SK-N-SH treated with all-trans-retinoic acid at 6 μM for 48 hours (cell line): ENCODE measurements around the gene JAGN1.

Source experiments
- ARNTL ChIP-seq: fragments of 450-650 bp; formaldehyde crosslinking; IDR thresholded peaks from 2 replicates; pipeline ENCODE4 v1.5.0; 2020; ENCODE audit warnings: low read depth, mild to moderate bottlenecking, moderate library complexity, borderline replicate concordance
- CSDC2 ChIP-seq: fragments of 250-450 bp; sonication (Bioruptor Pico); IDR thresholded peaks from 2 replicates; pipeline ENCODE4 v1.5.0; 2020; ENCODE audit warnings: mild to moderate bottlenecking, moderate library complexity
- ESRRG ChIP-seq: fragments of 250-450 bp; sonication (Bioruptor Pico); IDR thresholded peaks from 2 replicates; pipeline ENCODE4 v1.6.1; 2021; ENCODE audit warnings: mild to moderate bottlenecking
- OSR1 ChIP-seq: fragments of 250-450 bp; sonication (Bioruptor Pico); IDR thresholded peaks from 2 replicates; pipeline ENCODE4 v1.8.0; 2022; ENCODE audit warnings: moderate library complexity, mild to moderate bottlenecking, inconsistent platforms
- PPARA ChIP-seq: fragments of 250-450 bp; sonication (Bioruptor Pico); IDR thresholded peaks from 2 replicates; pipeline ENCODE4 v1.5.0; 2020; ENCODE audit warnings: mild to moderate bottlenecking, borderline replicate concordance
- SNAI2 ChIP-seq: fragments of 250-450 bp; sonication (Bioruptor Pico); IDR thresholded peaks from 2 replicates; pipeline ENCODE4 v1.5.0; 2020; ENCODE audit warnings: mild to moderate bottlenecking, moderate library complexity
- TCF4 ChIP-seq: fragments of 250-450 bp; sonication (Bioruptor Pico); IDR thresholded peaks from 2 replicates; pipeline ENCODE4 v1.8.0; 2021; ENCODE audit warnings: mild to moderate bottlenecking, moderate library complexity, borderline replicate concordance
- ZFP3 ChIP-seq: fragments of 250-450 bp; sonication (Bioruptor Pico); IDR thresholded peaks from 2 replicates; pipeline ENCODE4 v1.5.0; 2020; ENCODE audit warnings: mild to moderate bottlenecking, moderate library complexity
- TF ChIP-seq, protein P1 (sequence below): fragments of 250-450 bp; sonication (Bioruptor Pico); IDR thresholded peaks from 2 replicates; pipeline ENCODE4 v1.8.0; 2020; ENCODE audit warnings: mild to moderate bottlenecking, moderate library complexity, borderline replicate concordance
- TF ChIP-seq, protein P2 (sequence below): fragments of 250-450 bp; sonication (Bioruptor Pico); IDR thresholded peaks from 2 replicates; pipeline ENCODE4 v1.8.0; 2021; ENCODE audit warnings: low read depth, mild to moderate bottlenecking, moderate library complexity, borderline replicate concordance

DNA sequence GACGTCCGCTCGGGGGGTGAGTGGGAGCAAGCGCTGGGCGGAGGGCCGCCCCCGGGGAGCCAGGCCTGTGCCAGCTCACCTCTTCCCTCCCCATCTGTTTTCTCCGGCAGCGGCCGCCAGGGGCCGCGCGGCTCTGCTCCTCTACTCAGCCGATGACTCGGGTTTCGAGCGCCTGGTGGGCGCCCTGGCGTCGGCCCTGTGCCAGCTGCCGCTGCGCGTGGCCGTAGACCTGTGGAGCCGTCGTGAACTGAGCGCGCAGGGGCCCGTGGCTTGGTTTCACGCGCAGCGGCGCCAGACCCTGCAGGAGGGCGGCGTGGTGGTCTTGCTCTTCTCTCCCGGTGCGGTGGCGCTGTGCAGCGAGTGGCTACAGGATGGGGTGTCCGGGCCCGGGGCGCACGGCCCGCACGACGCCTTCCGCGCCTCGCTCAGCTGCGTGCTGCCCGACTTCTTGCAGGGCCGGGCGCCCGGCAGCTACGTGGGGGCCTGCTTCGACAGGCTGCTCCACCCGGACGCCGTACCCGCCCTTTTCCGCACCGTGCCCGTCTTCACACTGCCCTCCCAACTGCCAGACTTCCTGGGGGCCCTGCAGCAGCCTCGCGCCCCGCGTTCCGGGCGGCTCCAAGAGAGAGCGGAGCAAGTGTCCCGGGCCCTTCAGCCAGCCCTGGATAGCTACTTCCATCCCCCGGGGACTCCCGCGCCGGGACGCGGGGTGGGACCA is 42.6 kb downstream of the JAGN1 start:
- TF ChIP-seq, protein P1, sequence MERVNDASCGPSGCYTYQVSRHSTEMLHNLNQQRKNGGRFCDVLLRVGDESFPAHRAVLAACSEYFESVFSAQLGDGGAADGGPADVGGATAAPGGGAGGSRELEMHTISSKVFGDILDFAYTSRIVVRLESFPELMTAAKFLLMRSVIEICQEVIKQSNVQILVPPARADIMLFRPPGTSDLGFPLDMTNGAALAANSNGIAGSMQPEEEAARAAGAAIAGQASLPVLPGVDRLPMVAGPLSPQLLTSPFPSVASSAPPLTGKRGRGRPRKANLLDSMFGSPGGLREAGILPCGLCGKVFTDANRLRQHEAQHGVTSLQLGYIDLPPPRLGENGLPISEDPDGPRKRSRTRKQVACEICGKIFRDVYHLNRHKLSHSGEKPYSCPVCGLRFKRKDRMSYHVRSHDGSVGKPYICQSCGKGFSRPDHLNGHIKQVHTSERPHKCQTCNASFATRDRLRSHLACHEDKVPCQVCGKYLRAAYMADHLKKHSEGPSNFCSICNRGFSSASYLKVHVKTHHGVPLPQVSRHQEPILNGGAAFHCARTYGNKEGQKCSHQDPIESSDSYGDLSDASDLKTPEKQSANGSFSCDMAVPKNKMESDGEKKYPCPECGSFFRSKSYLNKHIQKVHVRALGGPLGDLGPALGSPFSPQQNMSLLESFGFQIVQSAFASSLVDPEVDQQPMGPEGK (CRISPR knock-in tag) = peak; percentile 90
- TF ChIP-seq CSDC2 (CRISPR knock-in tag) (no peak), OSR1 (no peak), ZFP3 (no peak), ESRRG (CRISPR knock-in tag) (no peak), ARNTL (CRISPR knock-in tag) (no peak), SNAI2 (no peak), TCF4 (CRISPR knock-in tag) (peak; percentile 17; the same call in 1 of the 2 replicates), PPARA (CRISPR knock-in tag) (no peak)
- TF ChIP-seq, protein P2, sequence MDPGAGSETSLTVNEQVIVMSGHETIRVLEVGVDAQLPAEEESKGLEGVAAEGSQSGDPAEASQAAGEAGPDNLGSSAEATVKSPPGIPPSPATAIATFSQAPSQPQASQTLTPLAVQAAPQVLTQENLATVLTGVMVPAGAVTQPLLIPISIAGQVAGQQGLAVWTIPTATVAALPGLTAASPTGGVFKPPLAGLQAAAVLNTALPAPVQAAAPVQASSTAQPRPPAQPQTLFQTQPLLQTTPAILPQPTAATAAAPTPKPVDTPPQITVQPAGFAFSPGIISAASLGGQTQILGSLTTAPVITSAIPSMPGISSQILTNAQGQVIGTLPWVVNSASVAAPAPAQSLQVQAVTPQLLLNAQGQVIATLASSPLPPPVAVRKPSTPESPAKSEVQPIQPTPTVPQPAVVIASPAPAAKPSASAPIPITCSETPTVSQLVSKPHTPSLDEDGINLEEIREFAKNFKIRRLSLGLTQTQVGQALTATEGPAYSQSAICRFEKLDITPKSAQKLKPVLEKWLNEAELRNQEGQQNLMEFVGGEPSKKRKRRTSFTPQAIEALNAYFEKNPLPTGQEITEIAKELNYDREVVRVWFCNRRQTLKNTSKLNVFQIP = no peak
